Stimulated activated CD4-positive, alpha-beta T cell treated with anti-CD3 and anti-CD28 coated beads, Interleukin-2, amount 100 ng/mL, for 24 hours (primary cell): ENCODE measurements around the gene BOC.

ENCODE experiments used
- DNase-seq, 2 donors: peaks; one replicate each; pipeline ENCODE4 v3.0.0-alpha.2; 2020

BOC gene

DNA sequence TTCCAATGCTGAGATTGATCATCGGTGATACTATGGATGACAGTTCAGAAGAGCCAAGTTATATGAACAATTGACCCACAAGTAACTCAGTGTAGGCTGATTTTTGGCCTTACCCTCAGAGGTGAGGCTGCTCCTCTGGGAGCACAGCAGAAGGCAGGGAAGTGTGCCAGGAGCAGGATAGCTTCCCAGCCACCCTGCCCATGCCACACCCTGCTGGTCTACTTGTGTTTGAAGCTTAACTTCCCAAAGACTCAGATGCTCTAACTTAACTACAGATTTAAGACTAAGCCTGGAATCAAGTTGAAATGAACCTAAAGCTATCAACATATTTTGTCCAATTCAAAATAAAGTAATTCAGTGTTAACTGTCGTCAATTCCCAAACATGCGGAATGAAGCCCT lies 77.5 kb downstream of the BOC start:
- no peak for DNase-seq

DNA sequence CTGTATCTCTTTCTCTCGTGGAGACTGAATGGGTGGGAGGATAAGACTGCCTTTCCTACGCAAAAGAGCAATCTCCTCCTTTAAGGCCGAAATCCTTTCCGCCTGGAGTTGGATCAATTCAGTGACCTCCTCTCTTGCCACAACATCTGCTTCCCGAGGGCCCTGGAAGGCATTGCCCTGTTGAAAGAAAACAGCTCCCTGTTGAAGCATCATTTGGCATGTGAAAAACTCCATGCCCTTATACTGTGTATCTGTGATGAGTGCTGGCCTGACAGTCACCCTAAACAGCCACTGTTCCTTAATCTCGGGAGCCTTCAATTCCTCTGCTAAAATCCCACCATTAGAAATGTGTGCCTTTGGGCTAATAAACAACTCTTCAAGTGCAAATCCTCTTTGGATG lies 80.2 kb downstream of the BOC start:
- DNase-seq: no peak

DNA sequence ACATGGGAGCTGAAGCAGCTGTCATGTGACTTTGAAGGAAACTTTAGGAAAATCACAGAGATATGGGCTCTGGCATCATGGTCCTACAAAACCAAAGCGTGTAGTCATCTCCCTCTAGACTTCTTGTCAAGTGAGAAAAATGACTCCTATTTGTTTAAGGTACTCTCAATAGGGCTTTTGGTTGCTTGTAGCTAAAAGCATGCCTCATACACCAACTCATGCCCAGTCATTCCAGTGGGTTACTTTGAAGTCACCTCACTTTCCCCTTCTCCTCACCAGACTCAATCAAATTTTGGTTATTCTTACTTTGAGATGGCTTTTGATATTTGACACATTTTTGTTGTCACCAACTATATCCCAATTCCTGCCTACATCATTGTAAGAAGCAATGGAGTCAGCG lies 81.6 kb downstream of the BOC start:
- no peak for DNase-seq

DNA sequence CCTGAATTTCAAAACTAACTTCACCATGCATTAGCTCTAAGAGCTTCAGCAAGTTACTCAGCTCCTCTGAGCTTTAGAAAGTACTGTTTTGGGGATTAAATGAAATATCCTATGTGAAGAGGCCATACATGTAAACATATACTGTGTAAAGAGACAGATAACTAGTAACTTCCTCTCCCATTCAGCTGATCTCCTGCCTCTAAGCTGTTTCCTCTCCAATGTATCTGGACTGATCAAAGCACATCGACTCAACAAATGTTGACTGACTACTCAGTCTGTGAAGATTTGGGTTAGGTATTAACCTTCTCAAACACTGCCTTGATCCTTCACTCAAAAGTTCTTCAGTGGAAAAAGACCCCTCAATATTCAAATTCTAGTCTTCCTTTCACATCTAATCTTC lies 82.0 kb downstream of the BOC start:
- DNase-seq: no peak

DNA sequence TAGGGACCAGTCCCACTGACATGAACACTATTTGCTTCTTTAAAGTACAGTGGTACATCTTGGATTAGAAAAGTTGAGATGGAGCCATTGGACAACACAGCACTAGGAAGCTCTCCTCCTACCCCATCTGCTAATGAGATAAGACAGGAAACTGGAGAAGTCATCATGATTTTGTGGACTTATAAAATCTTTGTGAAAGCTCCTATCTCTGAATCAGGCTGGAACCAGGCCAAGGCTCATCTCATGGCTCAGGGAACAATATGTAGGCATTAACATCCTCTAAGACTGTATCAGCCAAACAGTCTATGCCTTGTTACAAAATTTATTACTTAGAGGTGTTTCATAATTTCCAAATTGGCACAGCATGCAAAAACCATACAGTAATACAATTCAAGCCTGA lies 84.1 kb downstream of the BOC start:
- no peak for DNase-seq

DNA sequence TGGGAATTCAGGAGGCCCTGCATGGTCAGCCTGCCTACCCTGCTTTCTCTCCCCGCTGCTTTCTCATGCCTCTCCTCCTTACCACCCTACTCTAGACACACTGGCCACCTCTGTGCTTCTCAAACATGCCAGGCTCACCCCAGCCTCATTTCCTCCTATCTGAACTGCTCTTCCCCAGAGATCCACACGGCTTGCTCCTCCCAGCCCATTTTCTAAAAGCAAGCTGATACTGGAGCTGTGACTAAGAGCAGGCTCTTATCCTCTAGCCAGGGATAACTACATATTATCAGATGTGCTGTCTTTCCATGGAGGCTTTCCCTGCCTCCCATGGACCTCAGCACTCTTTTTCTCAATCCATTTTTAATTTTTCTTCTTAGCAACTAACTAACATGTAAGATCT lies 85.9 kb downstream of the BOC start:
- no peak for DNase-seq

DNA sequence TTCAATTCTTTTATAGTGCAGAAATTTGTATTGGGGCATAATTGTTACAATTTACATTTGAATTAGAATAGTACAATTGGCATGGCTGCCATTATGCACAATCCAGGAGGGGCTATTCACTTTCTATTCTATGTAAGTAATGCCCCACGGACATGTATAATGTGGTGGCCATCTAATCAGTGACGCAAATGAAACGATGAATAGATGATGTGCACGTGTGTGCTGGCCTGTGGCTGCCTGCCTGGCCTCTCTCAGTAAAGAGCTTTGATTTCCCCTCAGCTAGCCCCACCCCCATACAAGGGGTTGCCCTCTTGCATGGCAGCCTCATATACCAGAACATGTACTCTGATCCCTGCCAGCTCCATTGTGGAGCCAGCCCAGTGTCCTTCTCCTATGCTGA lies 86.5 kb downstream of the BOC start:
- DNase-seq: no peak

DNA sequence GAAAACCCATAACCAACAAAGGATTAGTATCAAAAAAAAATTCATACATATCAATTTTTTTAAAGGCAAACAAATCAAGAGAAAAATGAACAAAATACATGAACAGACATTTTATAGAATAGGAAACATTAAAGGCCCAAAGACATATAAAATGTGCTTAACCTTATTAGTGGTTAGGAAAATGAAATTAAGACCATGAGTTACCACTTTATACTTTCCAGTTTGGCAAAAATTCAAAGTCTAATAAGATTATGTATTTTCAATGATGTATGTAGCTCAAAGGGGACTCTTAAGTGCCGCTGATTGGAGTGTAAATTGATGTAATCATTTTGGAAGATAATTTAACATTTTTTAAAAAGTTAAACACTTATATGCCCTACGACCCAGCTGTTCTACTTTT lies 89.2 kb downstream of the BOC start:
- DNase-seq: no peak

DNA sequence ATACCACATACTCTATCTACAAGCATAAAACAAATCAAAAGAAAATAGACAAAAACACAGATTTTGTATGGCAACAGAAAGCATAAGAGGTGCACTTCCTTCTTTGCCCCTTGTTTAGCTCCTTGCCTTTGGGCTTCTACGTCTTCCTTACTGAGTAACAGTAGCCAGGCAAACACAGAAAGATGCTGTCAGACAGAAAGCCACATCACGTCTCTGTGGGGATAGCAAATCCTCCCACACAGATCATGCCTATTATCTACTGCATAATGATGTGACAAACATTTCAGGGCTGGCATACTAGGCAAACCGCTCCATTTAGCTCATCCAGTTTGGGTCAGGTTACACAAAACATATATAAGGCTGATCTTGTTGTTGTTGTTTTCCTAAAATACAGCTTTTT lies 92.7 kb downstream of the BOC start:
- DNase-seq: no peak

DNA sequence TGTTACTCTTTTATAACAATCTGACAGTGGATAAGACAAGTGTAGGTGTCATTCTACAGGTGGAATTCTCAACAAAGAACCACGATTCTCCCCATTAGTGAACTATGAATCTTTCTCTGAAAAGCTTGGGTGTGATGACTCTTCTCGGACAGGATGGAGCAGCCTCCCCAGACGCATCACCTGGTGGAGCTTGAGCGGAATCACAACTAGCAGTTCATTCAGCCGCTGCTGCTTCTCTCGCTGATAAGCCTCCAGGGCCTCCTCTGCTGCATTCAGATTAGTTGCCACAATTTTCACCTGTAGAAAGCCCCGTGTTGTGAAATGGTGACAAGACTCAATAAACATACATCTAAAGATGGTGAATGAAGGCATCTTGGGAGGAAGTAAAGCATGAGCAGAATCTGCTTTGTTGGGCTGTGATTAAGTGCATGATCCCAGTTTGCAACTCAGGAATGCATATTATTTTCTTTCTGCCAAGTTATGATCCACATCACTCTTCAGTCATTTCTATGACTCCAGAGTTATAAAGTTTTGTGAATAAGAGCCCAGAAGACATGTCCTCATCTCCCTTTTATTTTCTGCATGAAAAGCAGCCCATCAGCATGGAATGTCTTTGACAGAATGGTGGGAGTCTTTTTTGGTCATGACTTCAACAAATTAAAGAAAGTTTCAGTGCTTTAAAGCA lies 93.6 kb downstream of the BOC start:
- DNase-seq: no peak

DNA sequence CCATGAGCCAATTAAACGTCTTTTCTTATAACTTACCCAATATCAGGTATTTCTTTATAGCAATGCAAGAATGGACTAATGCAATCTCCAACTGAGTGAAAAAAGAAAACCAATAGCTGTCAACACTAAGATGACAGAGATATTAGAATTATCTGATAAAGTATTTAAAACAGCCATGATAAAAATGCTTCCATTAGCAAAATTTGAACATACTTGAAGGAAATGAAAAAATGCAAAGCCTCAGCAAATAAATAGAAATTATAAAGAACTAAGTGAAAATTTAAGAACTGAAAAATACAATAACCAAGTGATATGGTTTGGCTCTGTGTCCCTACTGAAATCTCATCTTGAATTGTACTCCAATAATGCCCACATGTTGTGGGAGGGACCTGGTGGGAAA lies 99.6 kb downstream of the BOC start:
- DNase-seq: no peak

DNA sequence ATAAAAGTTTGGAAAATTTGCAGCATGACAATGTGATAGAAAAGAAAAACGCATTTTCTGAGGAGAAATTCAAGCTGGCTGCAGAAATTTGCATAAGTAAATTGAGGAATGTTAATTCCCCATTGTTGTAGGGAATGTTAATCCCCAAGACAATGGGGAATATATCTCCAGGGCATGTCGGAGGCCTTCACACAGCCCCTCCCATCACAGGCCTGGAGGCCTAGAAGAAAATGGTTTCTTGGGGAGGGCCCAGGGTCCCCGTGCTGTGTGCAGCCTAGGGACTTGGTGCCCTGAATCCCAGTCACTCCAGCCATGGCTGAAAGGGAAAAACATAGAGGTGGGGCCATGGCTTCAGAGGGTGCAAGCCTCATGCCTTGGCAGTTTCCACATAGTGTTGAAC lies 101.1 kb downstream of the BOC start:
- no peak for DNase-seq

DNA sequence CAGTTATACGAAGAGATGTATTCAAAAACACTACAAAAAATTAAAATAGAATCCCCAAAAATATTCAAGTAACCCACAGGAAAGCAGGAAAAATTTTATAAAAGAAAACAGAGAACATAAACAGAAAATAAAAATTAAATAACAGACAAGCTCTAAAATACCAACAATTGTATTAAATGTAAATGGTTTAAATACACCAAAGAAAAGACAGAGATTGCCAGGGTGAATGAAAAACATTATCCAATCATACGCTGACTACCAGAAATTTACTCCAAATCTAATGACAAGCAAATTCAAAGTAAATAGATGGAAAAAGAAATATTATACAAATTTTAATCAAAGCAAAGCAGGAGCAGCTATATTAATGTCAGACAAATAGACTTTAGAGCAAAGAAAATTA lies 103.6 kb downstream of the BOC start:
- no peak for DNase-seq

DNA sequence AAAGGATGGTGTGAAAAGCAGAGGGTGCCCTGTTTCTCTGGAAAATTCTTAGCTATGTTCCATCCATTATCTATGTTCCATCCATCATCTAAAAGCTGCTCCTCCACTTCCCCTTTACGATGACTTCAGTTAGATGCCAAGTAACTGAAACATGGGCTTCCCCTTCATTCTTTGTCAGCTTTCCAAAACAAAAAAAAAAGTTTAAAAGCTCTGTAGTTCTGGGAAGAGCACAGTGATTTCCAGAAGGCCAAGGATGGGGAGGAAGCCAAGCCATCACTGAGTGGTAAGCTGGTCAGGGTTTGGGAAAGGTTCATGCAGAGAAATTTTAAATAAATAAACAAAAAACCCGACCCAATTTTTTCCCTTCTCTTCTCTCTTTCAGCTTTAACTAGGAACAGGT lies 118.4 kb downstream of the BOC start:
- no peak for DNase-seq

DNA sequence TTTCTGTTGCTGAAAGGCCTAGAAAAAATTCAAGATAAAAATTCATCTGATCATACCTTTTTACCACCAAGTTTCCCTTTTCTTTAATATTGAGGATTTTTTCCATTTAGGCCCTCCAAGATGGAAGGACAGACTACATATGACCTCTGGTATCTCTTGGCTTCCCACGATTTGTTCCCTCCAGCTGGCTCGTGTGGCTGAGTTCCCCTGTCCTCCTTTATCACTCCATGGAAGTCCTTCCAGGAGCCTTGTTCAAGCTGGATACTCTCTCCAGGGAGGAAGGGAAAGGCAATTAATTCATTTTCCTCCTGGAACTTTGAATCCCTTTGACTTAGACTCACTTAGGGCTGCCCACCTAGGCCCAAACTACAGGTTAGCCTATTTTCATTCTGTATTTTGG lies 119.4 kb downstream of the BOC start:
- DNase-seq: no peak

DNA sequence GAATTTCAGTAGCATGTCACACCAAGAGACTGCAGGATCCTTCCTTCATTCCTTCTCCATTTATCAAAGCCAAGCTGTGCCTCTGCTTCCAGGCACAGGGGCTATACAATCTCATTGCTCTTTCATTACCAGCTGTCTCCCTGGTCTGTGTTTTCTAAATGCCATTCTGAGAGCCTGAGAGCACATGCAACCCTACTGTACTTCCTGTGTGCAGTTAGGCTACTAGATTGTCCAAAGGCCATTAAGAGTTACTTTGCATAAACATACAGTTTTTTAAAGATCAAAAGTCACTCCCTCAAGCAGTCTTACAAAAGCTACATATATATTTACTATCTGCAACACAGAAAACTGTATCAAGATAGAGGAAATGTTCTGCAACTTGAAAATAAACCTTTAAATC lies 119.8 kb downstream of the BOC start:
- no peak for DNase-seq
